HG02642 (cell line): ENCODE results near the gene BSN.

ENCODE experiments used
- ATAC-seq: cut with Tn5 transposase; IDR thresholded peaks from one replicate; pipeline ENCODE4 v1.9.1; 2021; ENCODE audit warnings: mild to moderate bottlenecking; ENCODE audit not compliant: unreplicated experiment, poor library complexity

BSN gene

DNA sequence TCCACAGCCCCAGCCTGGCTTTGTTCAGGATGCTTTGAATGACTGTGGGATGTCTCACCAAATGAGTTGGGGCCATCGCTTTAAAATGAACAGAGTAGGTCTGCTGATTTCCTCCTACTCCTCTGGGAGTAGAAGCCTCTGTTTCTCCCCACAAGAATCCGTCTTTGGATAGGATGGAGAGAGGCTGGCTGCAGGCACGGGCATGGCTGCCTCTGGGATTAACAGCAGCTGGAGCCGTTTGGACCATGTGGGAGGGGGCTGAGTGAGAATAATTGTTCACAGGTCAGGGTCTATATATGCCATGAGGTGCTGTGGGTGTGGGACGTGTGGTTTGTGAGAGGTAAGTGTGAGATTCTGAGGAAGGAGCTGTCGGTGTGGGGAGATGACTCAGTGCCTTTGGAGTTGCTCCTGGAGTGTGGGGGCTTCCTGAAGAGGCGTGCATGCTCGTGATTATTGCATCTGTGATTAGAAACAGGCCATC is 71.9 kb downstream of the BSN start:
- ATAC-seq, result no peak

DNA sequence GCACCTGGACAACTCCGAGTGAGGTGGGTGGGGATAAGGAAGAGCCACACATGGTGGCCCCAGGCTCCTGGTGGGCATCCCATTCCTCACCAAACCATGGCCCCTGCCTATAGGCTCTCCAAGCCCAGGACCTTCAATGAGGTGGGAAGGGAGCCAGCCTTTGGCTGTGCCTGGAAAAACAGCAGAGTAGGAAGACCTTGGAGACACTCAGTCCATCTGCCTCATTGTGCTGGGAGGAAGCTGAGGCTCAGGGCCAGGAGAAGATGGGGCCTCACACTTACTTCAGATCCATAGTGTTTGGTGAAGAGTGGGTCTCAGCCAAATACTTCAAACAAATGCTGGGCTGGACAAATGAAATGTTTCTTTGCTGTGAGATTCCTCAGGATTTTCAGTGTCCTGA is 72.5 kb downstream of the BSN start:
- ATAC-seq, result no peak

DNA sequence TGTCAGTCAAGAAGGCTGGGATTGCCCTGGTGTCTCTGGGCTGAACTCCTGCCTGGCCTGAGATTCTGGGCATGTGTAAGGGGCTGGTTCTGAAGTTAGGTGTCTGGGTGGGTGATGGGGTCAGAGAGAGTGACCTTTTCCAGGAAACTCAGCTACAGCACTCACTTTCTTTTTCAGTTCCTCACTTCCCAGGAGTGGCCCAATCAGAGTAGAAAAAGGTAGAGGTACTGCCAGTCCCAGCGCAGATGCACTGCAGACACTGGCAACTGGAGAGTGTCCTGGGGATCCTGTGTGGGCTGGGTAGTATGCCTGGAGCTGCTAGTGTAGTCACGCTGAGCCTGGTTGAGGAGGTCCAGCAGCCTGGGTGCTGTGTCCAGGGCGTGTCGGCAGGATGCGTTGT is 73.4 kb downstream of the BSN start:
- no peak for ATAC-seq

DNA sequence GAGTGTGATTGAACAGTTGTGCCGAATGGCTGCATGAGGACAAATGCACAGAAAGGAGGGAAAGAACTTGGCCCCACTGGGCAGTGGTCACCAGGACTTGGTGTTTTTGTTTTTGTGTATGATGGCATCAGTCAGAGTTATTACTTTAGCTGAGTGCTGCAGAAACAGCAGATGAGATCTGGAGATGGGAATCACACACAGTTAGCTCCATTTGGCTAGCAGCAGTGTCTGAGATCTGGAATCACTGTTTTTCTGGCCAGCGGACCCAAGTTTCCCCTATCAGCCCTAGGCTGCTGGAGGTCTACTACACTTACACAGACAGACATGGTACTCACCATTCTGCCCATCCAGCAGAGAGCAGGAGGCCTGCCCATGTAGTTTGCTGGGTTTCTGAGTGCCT is 74.0 kb downstream of the BSN start:
- no peak for ATAC-seq

DNA sequence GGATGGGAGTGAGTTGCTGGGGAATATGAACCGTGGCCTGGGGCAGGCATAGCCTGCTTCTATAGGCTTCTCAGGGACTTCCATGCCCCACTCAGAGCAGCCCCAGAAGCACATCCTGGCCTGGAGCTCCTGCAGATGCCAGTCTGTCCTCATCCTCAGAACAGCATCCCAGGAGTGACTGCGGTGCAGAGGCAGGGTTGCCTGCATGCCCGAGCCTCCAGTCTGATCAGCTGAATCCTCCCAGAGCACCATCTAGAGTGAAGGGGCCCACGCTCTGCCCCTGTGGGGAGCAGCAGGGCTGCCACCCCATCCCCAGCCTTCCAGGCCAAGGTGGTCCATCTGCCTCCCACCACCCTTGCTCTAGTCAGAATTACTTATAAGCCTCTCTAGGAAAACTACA is 75.2 kb downstream of the BSN start:
- no peak for ATAC-seq

DNA sequence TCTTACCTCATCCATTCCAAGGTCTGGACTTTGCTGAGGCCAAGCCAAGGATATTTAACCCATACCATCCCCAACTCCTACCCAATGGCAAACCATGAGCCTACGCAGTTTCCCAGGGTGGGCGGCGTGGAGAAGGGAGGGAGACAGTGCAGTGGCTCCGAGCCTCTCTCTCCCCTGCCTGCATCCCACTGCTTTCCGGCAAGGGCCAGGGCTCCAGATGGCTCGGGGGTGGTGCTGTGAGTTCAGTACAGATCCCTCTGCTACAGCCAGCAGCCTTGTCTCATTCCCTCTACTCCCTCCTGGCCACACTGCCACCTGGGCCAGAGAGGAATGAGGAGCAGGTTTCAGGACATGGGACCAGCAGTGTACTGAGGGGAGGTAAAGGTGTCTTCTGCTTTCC is 75.6 kb downstream of the BSN start:
- ATAC-seq, result no peak

DNA sequence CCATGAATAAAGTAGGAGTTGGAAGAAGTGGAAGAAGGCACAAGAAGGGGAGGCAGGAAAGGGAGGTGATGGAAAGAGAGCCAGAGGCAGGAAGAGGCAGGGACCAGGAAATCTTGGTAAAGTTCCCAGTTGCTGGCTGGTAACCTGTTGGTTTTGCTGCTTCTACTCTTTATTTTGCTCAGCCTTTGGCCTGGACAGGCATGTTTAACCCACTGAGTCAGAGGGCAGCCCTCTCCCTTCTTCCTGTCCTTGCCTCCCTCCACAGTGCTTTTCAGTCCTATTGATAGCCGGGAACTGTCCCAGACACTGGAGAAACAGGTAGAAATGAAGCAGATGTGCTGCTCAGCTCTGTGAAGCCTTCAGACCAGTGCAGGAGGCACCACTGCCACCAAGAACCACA is 76.5 kb downstream of the BSN start:
- ATAC-seq, result no peak

DNA sequence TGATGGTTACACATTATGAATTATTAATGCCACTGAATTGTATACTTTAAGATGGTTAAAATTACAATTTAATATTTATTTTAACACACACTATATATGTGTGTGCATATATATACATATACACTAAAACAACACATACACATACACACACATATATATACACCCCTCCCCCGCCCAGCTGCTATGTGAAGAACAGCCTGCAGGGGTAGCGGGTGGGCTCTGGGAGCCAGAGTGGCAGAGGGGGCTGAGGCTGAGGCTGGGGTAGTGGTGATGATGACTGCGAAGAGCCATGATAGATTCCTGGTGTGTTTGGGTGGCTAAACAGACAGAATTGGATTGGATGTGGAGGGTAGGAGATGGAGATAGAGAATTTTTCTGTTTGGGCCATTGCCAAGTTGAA is 80.5 kb downstream of the BSN start:
- no peak for ATAC-seq

DNA sequence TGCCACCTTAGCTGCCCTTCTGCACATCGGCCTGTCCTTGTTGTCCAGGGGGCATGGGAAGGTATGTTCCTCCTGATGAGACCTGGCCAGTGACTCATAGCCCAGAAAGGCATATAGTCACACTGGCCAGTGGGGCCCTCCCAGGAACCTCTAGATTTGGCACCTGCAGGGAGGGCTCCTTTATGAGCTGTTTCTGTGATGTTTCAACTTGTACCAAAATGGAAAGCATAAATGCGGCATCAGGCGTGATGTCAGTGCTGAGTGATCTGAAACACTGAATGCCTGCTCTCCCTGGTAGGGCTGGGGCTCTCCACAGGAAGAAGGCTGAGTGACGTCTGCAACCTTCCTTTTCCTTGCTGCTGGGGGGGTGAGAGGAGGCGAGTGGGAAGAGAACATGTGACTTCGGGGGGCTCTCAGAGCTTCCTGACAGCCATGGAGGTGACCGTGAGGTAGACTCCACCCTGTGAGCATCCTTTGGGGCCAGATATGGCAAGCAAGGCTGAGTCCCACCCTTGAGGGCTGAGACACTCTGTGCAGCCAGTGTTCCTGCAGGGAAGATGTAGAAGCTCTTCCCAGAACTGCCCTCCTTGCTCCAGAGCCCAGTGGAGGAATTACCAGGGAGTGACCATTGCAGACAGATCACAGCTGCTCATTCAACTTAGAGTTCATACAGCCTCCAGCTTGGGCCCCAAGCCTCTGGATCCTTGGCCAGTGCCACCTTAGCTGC is 82.8 kb downstream of the BSN start:
- ATAC-seq, result no peak

DNA sequence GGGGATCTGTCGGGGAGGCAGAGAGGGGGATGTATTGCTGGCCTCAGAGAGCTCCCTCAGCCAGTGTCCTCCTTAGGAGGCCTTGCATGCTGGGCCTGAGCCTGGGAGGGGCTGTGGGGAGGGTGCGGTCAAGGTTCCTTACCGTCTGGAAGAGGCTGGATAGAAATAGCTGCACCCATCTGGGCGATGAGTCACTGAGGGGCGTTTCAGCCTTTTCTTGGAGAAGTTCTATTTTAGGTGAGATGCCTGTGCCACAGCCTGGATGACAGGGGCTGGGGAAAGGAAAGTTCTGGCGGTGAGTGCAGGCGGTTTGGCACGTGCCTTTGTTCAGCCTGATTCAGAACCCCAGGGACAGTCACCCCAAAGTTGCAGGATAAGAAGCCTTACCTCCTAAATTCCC is 84.2 kb downstream of the BSN start:
- ATAC-seq, result no peak

DNA sequence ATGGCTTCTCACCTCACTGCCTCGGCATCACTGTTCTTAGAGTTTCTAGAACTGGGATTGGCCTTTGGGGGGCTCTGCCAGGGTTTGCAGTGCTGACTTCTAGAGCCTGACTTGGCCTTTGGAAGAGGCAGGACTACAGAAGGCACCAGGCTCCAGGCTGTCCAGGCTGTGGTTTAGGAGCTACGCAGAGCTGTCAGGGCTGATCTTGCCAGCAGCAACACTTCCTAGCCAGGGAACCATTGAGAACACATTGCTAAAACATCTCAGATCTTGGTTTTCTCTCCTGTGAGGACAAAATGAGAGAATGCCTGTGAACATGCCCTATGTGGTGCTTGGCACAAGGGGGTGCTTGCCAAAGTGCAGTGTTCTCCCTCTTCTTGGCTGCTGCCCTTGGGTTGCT is 85.3 kb downstream of the BSN start:
- no peak for ATAC-seq

DNA sequence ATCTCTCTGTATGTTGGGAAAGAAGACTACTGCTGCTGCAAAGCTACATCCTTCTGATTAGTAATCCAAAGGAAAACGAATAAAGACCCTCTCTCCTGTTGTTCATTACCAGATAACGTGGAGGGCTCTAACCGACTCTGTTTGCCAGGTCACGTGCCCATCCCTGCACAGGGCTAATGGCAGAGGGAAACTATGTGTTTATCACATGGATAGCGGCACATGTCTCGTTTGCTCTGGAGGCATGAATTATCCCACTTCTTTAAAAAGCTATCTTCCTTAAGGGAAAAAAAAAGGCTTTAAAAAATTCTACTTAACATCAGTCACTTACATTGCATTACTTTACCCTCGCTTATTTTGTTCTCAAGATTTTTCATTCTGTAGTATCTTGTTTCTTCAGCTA is 87.0 kb downstream of the BSN start:
- no peak for ATAC-seq

DNA sequence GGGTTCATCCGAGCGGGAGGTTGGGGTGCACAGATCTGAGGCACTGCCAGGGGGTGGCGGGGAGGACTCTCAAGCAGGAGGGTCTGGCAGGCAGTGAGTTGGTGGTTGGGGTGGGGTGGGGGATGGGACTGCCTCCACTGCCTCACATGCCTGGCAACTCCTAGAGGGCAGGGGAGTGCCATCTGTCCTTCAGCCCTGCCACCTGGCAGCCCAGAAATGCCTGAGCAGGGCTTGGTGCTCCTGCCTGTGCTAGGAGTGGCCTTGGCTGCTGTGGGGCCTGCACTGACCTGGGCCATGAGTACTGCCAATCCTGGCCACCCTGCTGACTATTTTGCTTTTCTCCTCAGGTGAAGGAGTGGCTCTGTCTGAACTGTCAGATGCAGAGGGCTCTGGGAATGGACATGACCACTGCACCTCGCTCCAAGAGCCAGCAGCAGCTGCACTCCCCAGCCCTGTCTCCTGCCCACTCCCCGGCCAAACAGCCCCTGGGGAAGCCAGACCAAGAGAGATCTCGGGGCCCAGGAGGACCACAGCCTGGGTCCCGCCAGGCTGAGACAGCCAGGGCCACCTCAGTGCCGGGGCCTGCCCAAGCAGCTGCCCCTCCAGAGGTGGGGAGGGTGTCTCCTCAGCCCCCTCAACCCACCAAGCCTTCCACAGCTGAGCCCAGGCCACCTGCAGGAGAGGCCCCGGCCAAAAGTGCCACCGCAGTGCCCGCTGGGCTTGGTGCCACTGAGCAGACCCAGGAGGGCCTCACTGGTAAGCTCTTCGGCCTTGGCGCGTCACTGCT is 87.8 kb downstream of the BSN start:
- no peak for ATAC-seq

DNA sequence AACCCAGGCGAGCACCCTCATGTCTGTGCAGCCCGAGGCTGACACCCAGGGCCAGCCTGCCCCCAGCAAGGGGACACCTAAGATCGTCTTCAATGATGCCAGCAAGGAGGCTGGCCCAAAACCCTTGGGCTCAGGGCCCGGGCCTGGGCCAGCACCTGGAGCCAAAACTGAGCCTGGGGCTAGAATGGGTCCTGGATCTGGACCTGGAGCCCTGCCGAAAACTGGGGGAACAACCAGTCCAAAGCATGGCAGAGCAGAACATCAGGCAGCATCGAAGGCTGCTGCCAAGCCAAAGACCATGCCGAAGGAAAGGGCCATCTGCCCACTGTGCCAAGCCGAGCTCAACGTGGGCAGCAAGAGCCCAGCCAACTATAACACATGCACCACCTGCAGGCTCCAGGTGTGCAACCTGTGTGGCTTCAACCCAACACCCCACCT is 88.5 kb downstream of the BSN start:
- ATAC-seq, result no peak

DNA sequence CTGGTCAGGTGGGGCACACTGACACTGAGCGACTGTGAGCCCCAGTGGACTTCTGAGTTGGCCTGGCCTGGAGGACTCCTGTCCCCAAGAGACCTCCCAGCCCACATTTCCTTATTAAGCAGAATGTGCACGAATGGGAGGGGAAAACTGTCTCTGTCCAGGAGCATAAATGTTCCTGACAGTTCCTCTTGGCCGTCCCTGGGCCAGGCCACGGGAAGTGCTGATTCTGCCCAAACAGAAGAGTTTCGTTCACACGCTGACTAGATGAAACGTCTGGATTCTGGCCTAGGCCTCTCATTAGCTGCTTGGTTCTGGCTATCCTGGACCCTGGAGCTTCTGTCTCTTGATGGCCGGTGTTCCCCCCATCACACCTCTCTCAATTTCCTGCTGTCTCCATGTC is 90.4 kb downstream of the BSN start:
- ATAC-seq, result no peak

DNA sequence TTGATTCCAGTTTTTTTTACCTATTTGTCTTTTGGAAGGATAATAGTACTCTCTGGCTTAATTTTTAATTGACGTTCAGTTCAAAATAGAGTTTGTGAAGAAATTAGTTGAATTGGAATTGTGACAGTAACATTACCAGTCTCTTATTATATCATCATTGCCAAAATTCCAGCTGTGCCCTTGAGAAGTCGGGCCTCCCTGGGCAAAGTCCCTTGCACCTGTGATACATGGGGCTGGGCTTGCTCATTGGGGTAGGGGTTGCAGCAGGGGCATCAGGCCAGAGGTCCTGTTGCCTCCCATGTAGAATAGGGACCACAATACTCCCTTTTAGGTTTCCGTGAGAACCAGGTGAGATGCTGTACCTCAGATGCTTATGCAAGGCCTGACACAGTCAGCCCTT is 92.0 kb downstream of the BSN start:
- ATAC-seq, result no peak

DNA sequence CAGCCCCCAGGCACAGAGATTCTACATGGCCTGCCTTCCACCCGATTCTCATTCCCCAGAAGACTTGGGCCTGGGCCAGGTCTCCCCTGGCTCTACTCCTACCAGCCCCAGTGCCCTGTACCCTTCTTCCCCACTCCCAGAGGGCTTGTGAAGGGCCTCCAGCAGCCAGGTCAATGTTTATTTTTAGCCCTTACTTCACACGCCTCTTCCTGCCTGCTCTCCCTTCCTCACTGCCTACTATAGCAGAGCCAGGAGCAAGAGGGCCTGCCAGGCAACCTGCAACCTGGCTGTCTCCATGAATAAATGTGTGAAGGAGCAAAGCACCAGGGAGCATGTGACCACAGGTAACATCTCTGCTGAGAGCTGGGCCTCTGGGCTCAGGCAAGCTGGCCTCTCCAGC is 93.5 kb downstream of the BSN start:
- ATAC-seq, result no peak

DNA sequence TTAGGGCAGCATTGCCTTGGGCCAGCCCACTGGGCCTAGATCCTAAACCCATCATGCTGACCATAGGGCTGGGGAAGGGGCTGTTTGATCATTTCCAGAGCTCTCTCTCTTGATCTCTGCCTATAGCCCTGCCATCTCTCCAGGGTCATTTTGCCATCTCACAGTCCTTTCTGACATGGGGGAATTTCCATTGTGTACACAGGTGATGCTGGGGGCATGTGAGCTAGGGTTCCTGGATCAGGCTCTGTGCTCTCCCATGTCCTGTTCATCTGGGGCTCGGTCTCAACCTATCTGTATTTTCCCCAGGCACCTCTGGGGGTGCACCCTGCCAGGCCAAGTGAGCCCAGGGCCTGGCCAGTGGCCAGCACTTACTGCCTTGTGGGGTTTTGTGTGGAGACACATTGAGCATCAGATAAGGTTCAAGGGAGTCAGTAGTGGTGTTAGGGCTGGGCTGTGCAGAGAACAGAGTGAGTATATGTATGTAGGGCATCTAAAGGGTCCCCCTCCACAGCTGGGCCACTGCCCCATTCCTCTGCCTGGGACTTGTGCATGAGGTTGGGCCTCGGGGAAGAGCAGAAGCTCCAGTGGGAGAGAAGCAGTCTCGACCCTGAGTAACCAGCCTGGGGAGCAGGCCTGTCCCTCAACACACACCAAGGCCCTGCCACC is 94.2 kb downstream of the BSN start:
- ATAC-seq, result no peak

DNA sequence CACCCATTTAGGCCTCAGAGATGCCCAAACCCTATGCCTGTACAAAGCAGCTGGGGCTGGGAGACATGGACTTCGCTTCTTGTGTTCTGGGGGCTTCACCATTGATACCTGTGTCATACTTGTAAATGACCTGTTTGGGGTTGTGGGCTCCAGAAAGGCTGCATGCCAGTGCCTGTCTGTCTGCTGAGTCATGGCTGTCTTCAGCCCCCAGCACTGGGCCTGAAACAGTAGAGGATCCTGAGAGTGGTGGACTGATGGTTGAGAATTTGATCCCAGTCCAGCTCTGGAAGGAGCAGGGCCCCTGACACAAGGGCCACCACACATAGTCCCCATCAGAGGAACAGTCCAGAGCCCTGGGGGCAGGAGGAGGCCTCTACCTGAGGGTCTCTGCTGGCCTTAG is 95.3 kb downstream of the BSN start:
- no peak for ATAC-seq

DNA sequence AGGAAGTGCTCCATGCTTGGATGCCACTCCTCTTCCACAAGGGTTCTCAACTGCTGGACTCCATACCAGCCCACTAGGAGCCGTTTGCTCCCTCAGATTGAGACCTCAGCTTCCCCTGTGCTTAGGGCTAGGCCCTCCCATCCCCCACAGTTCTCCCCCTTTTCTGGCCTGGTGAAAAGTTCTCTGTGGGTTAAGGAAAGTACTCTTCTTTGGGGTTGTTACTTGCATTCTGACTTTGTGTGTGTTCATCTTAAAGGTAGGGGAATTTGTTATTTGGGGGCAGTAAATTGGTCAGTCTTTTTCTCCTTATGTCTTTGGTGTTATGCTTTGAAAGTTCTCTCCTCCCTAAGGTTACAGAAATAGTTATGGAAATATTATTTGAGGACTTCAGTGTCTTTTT is 95.9 kb downstream of the BSN start:
- ATAC-seq, result no peak

DNA sequence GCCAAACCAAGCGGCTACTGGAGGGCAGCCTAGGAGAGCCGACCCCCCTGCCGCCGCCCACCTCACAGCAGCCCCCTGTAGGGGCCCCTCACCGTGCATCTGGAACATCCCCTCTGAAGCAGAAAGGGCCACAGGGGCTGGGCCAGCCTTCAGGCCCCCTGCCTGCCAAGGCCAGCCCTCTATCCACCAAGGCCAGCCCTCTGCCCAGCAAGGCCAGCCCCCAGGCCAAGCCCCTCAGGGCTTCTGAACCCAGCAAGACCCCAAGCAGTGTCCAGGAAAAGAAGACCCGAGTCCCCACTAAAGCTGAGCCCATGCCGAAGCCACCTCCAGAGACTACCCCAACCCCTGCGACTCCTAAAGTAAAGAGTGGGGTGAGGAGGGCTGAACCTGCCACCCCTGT is 96.4 kb downstream of the BSN start:
- no peak for ATAC-seq
